Left lobe of liver (tissue), 2 donors: Measurements from ENCODE around the gene ZNF267. TPM values are rescaled to one million over a fixed set of nuclear protein-coding genes. Genes with fewer than 3 reads are reported as not detected.
A peak's percentile ranks its signal among the peaks of the same experiment; 100 is the strongest.
"Not testable (repeated sequence)": the region's sequence is repeated elsewhere in the genome, so short reads cannot be mapped to it uniquely, and the experiment has no call there.

Experiments used
- ATAC-seq: fragments of 200-7000 bp; cut with Tn5 transposase; one replicate; pipeline ENCODE4 v1.9.1; 2020; ENCODE audit warnings: mild to moderate bottlenecking, moderate library complexity
- DNase-seq: peaks from one replicate; pipeline ENCODE4 v3.0.0-alpha.2; 2020; ENCODE audit warnings: low spot score
- total RNA-seq: library from RNA; stranded (reverse); gene quantifications from one replicate; pipeline ENCODE4 v1.2.1, GENCODE V29; 2021
- donor health status: DM: no; HTN: no; CAD: no; lungs with moderate emphysema.
- donor health status: DM: no; HTN: yes; CAD: no.

ZNF267 gene
- total RNA-seq, 1 donor from 2014 or later = 3.1 TPM

DNA sequence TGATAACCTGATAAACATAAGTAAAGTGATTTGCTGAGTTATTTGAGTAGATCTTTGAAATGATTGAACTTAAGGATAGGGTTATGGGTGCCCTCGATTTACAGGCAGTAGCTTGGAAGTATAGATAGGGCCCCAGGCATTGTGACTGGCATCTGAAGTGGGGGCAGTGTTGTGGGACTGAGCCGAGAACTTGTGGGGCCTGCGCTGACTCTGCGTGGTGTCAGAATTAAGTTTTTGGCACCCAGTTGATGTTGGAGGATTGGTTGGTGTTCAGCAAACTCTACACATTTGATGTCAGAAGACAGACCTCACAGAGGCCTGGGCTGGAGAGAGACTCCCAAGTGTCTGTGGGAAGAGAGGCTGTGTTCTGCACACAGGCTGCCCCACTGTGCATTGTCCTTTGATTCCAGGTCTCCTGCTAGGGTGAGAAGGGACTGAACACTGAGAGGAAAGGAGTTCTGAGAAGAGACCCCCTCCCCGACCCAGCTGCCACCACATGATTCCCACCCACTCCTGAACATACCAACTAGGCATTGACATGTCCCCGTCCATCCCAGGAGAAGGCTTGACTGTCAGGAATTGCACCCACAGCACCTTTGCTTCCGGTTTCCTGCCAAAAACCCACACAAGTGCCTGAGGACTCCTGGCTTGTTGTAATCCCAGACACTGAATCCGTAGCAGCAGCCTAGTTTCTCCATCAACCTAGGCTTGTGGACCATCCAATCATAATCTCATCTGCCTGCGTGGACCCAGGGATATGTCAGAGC is 4.5 kb downstream of the ZNF267 start:
- DNase-seq = no peak
- no peak for ATAC-seq

DNA sequence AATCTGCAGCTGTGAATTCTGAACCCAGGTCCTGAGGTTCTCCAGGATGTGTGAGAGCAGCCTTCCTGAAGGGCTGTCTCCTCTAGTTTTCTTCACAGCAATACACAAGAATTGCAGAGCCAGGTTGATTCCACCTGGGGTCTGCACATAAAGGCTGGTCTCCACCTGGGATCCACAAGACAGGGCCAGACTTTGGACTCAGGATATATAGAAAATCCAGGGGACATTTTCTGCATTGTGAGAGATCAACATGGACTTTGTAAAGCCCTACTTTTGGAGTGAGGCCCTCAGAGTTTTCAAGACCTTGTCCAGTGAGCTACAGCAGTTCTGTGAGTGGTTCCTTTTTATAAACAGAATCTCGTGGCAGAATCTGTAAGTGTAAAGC is 6.3 kb downstream of the ZNF267 start:
- ATAC-seq (no peak), DNase-seq (no peak)

DNA sequence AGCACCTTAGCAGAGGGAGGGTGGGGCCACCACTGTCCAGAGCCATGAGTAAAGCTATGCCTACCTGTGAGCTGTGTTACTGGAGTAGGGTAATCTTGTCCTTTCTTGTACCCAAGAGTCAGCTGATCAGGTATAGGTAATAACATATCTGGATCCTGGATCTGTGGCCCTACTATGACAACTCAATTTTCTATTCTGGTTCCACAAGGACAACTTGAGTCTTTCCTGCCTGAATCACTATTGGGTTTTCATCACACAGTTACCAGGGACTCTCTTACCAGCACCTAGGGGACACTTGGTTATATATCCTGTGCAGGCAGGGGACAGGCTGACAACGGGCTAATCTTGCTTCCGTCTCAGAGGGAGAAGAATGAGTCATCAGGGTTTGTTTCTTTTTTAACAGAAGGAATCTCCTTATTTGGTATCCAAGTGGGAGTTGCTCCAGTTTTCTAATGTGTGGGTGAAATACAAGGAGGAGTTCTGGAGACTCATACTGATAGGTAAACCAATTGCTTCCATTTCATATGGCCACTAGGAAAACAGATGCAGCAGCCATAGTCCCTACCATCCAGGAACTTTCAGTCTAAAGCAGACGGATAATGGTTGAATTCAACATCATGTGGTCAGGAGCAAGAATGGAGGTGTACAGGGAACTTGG is 6.8 kb downstream of the ZNF267 start:
- DNase-seq (no peak), ATAC-seq (peak; percentile 56)

- DNase-seq = no peak
- no peak for ATAC-seq
These were observed 12.6 kb downstream of the ZNF267 start for GRCh38 chr16:31886227-31886626.

DNA sequence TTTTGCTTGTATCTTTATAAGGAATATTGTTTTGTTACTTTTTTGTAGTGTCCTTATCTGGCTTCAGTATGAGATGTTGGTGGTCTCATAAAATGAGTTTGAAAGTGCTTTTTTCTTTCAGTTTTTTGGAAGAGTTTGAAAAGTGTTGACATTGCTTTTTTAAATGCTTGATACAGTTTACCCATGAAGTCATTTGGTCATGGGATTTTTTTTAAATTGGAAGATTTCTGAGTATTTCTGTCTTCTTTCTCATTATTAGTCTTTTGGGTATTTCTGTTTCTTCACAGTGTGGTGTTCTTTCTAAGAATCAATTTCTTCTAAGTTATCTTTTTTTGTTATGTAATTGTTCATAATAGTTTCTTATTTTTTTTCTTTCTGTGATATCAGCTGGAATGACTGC is 15.1 kb downstream of the ZNF267 start:
- DNase-seq (no peak), ATAC-seq (no peak)

DNA sequence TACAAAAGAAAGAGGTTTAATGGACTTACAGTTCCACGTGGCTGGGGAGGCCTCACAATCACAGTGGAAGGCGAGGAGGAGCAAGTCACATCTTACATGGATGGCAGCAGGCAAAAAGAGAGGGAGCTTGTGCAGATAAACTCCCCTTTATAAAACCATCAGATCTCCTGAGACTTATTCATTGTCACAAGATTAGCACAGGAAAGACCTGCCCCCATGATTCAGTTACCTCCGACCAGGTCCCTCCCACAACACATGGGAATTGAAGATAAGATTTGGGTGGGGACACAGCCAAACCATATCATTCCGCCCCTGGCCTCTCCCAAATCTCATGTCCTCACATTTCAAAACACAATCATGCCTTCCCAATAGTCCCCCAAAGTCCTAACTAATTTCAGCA is 18.5 kb downstream of the ZNF267 start:
- not testable (repeated sequence) for DNase-seq, ATAC-seq

GRCh38 chr16:31893824-31894223 is 20.2 kb downstream of the ZNF267 start:
- DNase-seq (no peak), ATAC-seq (peak; percentile 66)

DNA sequence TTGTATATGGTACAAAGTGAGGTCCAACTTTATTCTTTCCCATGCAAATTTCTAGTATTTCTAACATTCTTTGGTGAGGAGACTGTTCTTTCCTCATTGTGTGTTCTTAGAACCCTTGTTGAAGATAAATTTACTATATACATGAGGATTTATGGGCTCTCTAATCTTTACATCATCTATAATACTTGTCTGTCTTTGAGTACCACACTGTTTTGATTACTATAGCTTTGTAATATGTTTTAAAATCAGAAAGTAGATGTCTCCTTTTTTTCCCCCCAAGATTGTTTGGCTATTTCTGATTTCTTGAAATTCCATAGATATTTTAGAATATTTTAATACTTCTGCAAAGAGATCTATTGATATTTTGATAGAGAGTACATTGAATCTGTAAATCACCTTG is 23.7 kb downstream of the ZNF267 start:
- DNase-seq = no peak
- no peak for ATAC-seq

- DNase-seq (no peak), ATAC-seq (no peak)
These were observed 25.9 kb downstream of the ZNF267 start for GRCh38 chr16:31899505-31899904.

DNA sequence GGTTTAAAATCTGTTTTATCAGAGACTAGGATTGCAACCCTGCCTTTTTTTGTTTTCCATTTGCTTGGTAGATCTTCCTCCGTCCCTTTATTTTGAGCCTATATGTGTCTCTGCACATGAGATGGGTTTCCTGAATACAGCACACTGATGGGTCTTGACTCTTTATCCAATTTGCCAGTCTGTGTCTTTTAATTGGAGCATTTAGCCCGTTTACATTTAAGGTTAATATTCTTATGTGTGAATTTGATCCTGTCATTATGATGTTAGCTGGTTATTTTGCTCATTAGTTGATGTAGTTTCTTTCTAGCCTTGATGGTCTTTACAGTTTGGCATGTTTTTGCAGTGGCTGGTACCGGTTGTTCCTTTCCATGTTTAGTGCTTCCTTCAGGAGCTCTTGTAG is 31.0 kb downstream of the ZNF267 start:
- DNase-seq, ATAC-seq: not testable (repeated sequence)

GRCh38 chr16:31913668-31914067 is 40.1 kb downstream of the ZNF267 start:
- DNase-seq = no peak
- ATAC-seq = no peak

GRCh38 chr16:31916056-31916488 is 42.5 kb downstream of the ZNF267 start:
- DNase-seq = no peak
- ATAC-seq = no peak

- ATAC-seq = no peak
- DNase-seq = no peak
These were observed 46.8 kb downstream of the ZNF267 start for GRCh38 chr16:31920373-31920772.

- DNase-seq = not testable (repeated sequence)
These were observed 78.2 kb downstream of the ZNF267 start for GRCh38 chr16:31951806-31952205.

DNA sequence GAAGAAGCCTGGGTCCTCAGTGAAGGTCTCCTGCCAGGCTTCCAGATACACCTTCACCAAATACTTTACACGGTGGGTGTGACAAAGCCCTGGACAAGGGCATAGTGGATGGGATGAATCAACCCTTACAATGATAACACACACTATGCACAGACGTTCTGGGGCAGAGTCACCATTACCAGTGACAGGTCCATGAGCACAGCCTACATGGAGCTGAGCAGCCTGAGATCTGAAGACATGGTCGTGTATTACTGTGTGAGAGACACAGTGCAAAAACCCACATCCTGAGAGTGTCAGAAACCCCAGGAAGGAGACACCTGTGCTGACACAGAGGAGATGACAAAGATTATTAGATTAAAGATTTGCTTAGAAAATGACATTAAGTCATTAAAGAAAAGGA is 78.6 kb downstream of the ZNF267 start:
- ATAC-seq, DNase-seq: not testable (repeated sequence)

More at GRCh38 chr16:31951806-31952205, 78.2 kb downstream of the ZNF267 start:
- ATAC-seq = not testable (repeated sequence)

- not testable (repeated sequence) for DNase-seq, ATAC-seq
These were observed 82.6 kb downstream of the ZNF267 start for GRCh38 chr16:31956221-31956620.

DNA sequence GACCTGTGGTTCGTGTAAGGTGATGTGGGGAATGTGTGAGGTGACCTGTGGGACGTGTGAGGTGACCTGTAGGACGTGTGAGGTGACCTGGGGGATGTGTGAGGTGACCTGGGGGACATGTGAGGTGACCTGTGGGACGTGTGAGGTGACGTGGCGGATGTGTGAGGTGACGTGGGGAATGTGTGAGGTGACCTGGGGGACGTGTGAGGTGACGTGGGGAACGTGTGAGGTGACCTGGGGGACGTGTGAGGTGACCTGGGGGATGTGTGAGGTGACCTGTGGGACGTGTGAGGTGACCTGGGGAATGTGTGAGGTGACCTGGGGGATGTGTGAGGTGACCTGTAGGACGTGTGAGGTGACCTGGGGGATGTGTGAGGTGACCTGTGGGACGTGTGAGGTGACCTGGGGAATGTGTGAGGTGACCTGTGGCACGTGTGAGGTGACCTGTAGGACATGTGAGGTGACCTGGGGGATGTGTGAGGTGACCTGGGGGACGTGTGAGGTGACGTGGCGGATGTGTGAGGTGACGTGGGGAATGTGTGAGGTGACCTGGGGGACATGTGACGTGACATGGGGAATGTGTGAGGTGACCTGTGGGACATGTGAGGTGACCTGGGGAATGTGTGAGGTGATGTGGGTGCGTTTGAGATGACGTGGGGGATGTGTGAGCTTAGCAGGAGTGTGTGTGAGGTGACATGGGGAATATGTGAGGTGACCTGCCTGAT is 86.7 kb downstream of the ZNF267 start:
- not testable (repeated sequence) for DNase-seq, ATAC-seq
